HepG2 (cell line): Measurements from ENCODE around the gene POLR3H. TPM values are rescaled to one million over a fixed set of nuclear protein-coding genes. Genes with fewer than 3 reads are reported as not detected.
A peak's percentile ranks its signal among the peaks of the same experiment; 100 is the strongest.

Source experiments
- ATAC-seq: fragments of 200-7000 bp; cut with Tn5 transposase; 3 replicates; pipeline ENCODE4 v1.9.1; 2020; ENCODE audit warnings: mild to moderate bottlenecking, moderate library complexity
- BruUV-seq: library from RNA; stranded (reverse); fragments of 400-500 nt; replicated peaks from 2 replicates; lab custom pipeline; 2021; lab: Mats Ljungman, UMichigan
- CTCF ChIA-PET: fragments of 300-600 bp; formaldehyde crosslinking; extraction: SDS; loops from one replicate; lab custom pipeline; 2021; ENCODE audit warnings: low total read pairs, inconsistent platforms, low intra/inter-chr PET ratio; lab: Yijun Ruan, JAX
- POLR2A ChIA-PET: fragments of 350-600 bp; sonication (Branson Sonifier 250); formaldehyde crosslinking; loops from one replicate; lab custom pipeline; 2020; ENCODE audit warnings: antibody characterized with exemption, inconsistent platforms; lab: Yijun Ruan, JAX
- DNase-seq: peaks from one replicate; pipeline ENCODE4 v3.0.0-alpha.2; 2015; ENCODE audit warnings: low spot score
- FAIRE-seq: peaks from 3 replicates; lab custom pipeline; 2011; peaks lifted over from hg19 to GRCh38; lab: Jason Lieb, UNC
- H2AFZ ChIP-seq: one replicate; pipeline ENCODE4 v1.6.1; 2011; ENCODE audit warnings: low read length, inconsistent platforms
- H3K27ac ChIP-seq: fragments of 300-600 bp; 3 replicates; pipeline ENCODE4 v1.8.0; 2011; ENCODE audit warnings: mixed run types, mild to moderate bottlenecking, mixed read lengths, low read length, inconsistent platforms; ENCODE audit not compliant: insufficient read depth; ENCODE audit errors: extremely low read length
- H3K27me3 ChIP-seq, 2 experiments: fragments of 200-600 bp in 1 of 2; 2 replicates in 1 of 2; 3 replicates in 1 of 2; pipeline versions ENCODE4 v1.6.0 to v1.8.0; 2011; ENCODE audit warnings: low read length in 2 of 2, mild to moderate bottlenecking in 2 of 2, moderate library complexity in 2 of 2, inconsistent platforms in 1 of 2; ENCODE audit not compliant: insufficient read depth in 2 of 2, control insufficient read depth in 1 of 2
- H3K36me3 ChIP-seq, 2 experiments: fragments of 200-600 bp in 1 of 2; replicated peaks in 1 of 2; 2 replicates in 1 of 2; 3 replicates in 1 of 2; pipeline versions ENCODE4 v1.5.1 to v1.8.0; 2011; ENCODE audit warnings: low read length in 2 of 2, inconsistent platforms in 1 of 2; ENCODE audit not compliant: insufficient read depth in 2 of 2, control insufficient read depth in 1 of 2
- H3K4me1 ChIP-seq: 2 replicates; pipeline ENCODE4 v1.5.1; 2012; ENCODE audit warnings: low read length, inconsistent platforms; ENCODE audit not compliant: insufficient read depth
- H3K4me2 ChIP-seq: 2 replicates; pipeline ENCODE4 v1.6.0; 2011; ENCODE audit warnings: low read depth, low read length, inconsistent platforms
- H3K4me3 ChIP-seq, 3 experiments: fragments of 200-600 bp in 1 of 3; sonication (generic), shearing (Covaris generic) in 1 of 3; replicated peaks in 1 of 3; 2 replicates each; pipeline ENCODE4 v1.5.1; 2011 to 2016; ENCODE audit warnings: low read length in 3 of 3, inconsistent platforms in 2 of 3, low read depth in 2 of 3, mild to moderate bottlenecking in 2 of 3, control low read depth in 1 of 3, mixed read lengths in 1 of 3; ENCODE audit not compliant: insufficient read depth in 1 of 3
- H3K79me2 ChIP-seq: one replicate; pipeline ENCODE4 v1.6.1; 2011; ENCODE audit warnings: low read length, inconsistent platforms; ENCODE audit not compliant: insufficient read depth
- H3K9ac ChIP-seq: 2 replicates; pipeline ENCODE4 v1.6.0; 2011; ENCODE audit warnings: mild to moderate bottlenecking, low read depth, low read length, inconsistent platforms; ENCODE audit not compliant: insufficient read depth
- H3K9me3 ChIP-seq: 2 replicates; pipeline ENCODE4 v1.5.1; 2012; ENCODE audit warnings: mild to moderate bottlenecking, low read length
- H4K20me1 ChIP-seq: 2 replicates; pipeline ENCODE4 v1.6.0; 2011; ENCODE audit warnings: inconsistent platforms, mild to moderate bottlenecking, low read length, moderate library complexity; ENCODE audit not compliant: insufficient read depth
- KLF9 ChIP-seq: IDR thresholded peaks from 2 replicates; pipeline ENCODE4 v1.6.1; 2016; ENCODE audit warnings: low read depth
- MZF1 ChIP-seq: sonication (generic); formaldehyde crosslinking; IDR thresholded peaks from 2 replicates; pipeline ENCODE4 v1.8.1; 2023; ENCODE audit warnings: mild to moderate bottlenecking, missing genetic modification reagents, borderline replicate concordance
- POLR2G ChIP-seq: fragments of 200-400 bp; formaldehyde crosslinking; IDR thresholded peaks from 2 replicates; pipeline ENCODE4 v1.6.1; 2018; ENCODE audit warnings: mild to moderate bottlenecking, low read depth, low read length, moderate library complexity
- RAD21 ChIP-seq: fragments of 450-650 bp; formaldehyde crosslinking; IDR thresholded peaks from 2 replicates; pipeline ENCODE4 v1.5.0; 2020; ENCODE audit warnings: mild to moderate bottlenecking
- SIN3A ChIP-seq: IDR thresholded peaks from 2 replicates; pipeline ENCODE4 v1.6.1; 2011; ENCODE audit warnings: low read depth, mild to moderate bottlenecking, control low read depth, low read length, borderline replicate concordance
- STAG1 ChIP-seq: sonication (generic); formaldehyde crosslinking; IDR thresholded peaks from 2 replicates; pipeline ENCODE4 v1.4.0; 2020; ENCODE audit warnings: missing genetic modification reagents
- WGBS: methylation state at CpG from one replicate; pipeline ENCODE4 v1.1.6; 2017; ENCODE audit warnings: low lambda C conversion rate; 5-methylcytosine and 5-hydroxymethylcytosine counted together
- in situ Hi-C: cut with HindIII; loops from 2 replicates; pipeline ENCODE4 v1.10.0; 2017; ENCODE audit warnings: low pct_unique_long_range_greater_than_20kb; ENCODE audit not compliant: extremely low pct_ligation_motif_present
- intact Hi-C: fragments of 100-400 bp; cut with micrococcal nuclease; formaldehyde crosslinking; loops from one replicate; pipeline ENCODE4 v1.10.0; 2022; ENCODE audit not compliant: unreplicated experiment
- polyA plus RNA-seq, 8 experiments: library from polyadenylated mRNA; depleted of rRNA in 3 of 8; stranded (reverse) in 7 of 8; unstranded in 1 of 8; fragments of >200 nt; fragmentation: Illumina TruSeq in 4 of 8; extraction: Trizol in 4 of 8; gene quantifications; 2 replicates each; pipeline versions ENCODE4 v1.2.1 to v1.2.3, GENCODE V29; 2011 to 2016; ENCODE audit warnings: low read depth in 4 of 8, missing spikeins in 1 of 8, mixed read lengths in 1 of 8; ENCODE audit not compliant: insufficient read depth in 1 of 8
- total RNA-seq, 5 experiments: library from RNA; depleted of rRNA; stranded (reverse); fragments of >200 nt; fragmentation: Illumina TruSeq; extraction: Trizol; gene quantifications; 2 replicates each; pipeline ENCODE4 v1.2.3, GENCODE V29; 2016; ENCODE audit warnings: low read depth in 1 of 5
- TF ChIP-seq, protein P1 (sequence below): sonication (generic); formaldehyde crosslinking; IDR thresholded peaks from 2 replicates; pipeline ENCODE4 v1.4.0; 2020; ENCODE audit warnings: missing genetic modification reagents, mild to moderate bottlenecking, borderline replicate concordance
- TF ChIP-seq, protein P2 (sequence below): sonication (generic); formaldehyde crosslinking; IDR thresholded peaks from 2 replicates; pipeline ENCODE4 v1.5.0; 2020; ENCODE audit warnings: mild to moderate bottlenecking, missing genetic modification reagents, moderate library complexity
- TF ChIP-seq, protein P3 (sequence below): sonication (generic); formaldehyde crosslinking; IDR thresholded peaks from 2 replicates; pipeline ENCODE4 v1.8.0; 2022; ENCODE audit warnings: mild to moderate bottlenecking, missing genetic modification reagents
- TF ChIP-seq, protein P4 (sequence below): sonication (generic); formaldehyde crosslinking; IDR thresholded peaks from 2 replicates; pipeline ENCODE4; 2020; ENCODE audit warnings: missing genetic modification reagents, mild to moderate bottlenecking, borderline replicate concordance
- TF ChIP-seq, protein P5 (sequence below): sonication (generic); formaldehyde crosslinking; IDR thresholded peaks from 2 replicates; pipeline ENCODE4 v1.9.0; 2021; ENCODE audit warnings: missing genetic modification reagents, borderline replicate concordance
- TF ChIP-seq, protein P6 (sequence below): sonication (generic); formaldehyde crosslinking; IDR thresholded peaks from 2 replicates; pipeline ENCODE4 v1.4.0; 2020; ENCODE audit warnings: mild to moderate bottlenecking, low read depth, missing genetic modification reagents

The POLR3H gene
- total and polyA plus RNA-seq, 2 of the 13 experiments (the other 11 are each of a cell fraction or from before 2014, with no cell fraction given) = 10.3 to 28.6 TPM

DNA sequence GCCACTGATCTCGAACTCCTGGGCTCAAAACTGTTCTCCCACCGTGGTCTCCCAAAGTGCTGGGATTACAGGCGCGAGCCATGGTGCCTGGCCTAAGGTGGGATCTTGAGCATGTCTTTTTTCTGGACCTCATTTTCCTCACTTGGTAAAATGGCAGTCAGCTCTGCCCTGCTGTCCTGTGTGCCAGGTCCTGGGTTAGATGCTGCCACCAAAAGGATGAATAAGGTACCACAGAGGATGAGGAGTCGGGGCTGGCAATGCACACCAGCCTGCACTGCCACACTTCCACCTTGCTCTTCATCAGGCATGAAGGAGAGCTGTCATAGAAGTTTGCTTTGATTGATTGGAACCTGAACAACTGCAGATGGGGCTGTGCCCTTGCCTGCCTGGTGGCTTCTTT, 43.1 kb downstream of the POLR3H start:
- ATAC-seq (peak; percentile 79), DNase-seq (peak; percentile 23), FAIRE-seq (no peak)
- TF ChIP-seq KLF9 (CRISPR knock-in tag) (no peak), RAD21 (CRISPR knock-in tag) (0 out of 2 replicates have a peak, but pooled peaks have one; percentile 38), POLR2G (no peak), MZF1 (CRISPR knock-in tag) (no peak), SIN3A (no peak), STAG1 (CRISPR knock-in tag) (peak; percentile 66)
- TF ChIP-seq, protein P1, sequence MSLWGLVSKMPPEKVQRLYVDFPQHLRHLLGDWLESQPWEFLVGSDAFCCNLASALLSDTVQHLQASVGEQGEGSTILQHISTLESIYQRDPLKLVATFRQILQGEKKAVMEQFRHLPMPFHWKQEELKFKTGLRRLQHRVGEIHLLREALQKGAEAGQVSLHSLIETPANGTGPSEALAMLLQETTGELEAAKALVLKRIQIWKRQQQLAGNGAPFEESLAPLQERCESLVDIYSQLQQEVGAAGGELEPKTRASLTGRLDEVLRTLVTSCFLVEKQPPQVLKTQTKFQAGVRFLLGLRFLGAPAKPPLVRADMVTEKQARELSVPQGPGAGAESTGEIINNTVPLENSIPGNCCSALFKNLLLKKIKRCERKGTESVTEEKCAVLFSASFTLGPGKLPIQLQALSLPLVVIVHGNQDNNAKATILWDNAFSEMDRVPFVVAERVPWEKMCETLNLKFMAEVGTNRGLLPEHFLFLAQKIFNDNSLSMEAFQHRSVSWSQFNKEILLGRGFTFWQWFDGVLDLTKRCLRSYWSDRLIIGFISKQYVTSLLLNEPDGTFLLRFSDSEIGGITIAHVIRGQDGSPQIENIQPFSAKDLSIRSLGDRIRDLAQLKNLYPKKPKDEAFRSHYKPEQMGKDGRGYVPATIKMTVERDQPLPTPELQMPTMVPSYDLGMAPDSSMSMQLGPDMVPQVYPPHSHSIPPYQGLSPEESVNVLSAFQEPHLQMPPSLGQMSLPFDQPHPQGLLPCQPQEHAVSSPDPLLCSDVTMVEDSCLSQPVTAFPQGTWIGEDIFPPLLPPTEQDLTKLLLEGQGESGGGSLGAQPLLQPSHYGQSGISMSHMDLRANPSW (CRISPR knock-in tag) = no peak
- TF ChIP-seq, protein P2, sequence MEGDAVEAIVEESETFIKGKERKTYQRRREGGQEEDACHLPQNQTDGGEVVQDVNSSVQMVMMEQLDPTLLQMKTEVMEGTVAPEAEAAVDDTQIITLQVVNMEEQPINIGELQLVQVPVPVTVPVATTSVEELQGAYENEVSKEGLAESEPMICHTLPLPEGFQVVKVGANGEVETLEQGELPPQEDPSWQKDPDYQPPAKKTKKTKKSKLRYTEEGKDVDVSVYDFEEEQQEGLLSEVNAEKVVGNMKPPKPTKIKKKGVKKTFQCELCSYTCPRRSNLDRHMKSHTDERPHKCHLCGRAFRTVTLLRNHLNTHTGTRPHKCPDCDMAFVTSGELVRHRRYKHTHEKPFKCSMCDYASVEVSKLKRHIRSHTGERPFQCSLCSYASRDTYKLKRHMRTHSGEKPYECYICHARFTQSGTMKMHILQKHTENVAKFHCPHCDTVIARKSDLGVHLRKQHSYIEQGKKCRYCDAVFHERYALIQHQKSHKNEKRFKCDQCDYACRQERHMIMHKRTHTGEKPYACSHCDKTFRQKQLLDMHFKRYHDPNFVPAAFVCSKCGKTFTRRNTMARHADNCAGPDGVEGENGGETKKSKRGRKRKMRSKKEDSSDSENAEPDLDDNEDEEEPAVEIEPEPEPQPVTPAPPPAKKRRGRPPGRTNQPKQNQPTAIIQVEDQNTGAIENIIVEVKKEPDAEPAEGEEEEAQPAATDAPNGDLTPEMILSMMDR = peak; percentile 53
- TF ChIP-seq, protein P3, sequence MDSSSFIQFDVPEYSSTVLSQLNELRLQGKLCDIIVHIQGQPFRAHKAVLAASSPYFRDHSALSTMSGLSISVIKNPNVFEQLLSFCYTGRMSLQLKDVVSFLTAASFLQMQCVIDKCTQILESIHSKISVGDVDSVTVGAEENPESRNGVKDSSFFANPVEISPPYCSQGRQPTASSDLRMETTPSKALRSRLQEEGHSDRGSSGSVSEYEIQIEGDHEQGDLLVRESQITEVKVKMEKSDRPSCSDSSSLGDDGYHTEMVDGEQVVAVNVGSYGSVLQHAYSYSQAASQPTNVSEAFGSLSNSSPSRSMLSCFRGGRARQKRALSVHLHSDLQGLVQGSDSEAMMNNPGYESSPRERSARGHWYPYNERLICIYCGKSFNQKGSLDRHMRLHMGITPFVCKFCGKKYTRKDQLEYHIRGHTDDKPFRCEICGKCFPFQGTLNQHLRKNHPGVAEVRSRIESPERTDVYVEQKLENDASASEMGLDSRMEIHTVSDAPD (CRISPR knock-in tag) = no peak
- TF ChIP-seq, protein P4, sequence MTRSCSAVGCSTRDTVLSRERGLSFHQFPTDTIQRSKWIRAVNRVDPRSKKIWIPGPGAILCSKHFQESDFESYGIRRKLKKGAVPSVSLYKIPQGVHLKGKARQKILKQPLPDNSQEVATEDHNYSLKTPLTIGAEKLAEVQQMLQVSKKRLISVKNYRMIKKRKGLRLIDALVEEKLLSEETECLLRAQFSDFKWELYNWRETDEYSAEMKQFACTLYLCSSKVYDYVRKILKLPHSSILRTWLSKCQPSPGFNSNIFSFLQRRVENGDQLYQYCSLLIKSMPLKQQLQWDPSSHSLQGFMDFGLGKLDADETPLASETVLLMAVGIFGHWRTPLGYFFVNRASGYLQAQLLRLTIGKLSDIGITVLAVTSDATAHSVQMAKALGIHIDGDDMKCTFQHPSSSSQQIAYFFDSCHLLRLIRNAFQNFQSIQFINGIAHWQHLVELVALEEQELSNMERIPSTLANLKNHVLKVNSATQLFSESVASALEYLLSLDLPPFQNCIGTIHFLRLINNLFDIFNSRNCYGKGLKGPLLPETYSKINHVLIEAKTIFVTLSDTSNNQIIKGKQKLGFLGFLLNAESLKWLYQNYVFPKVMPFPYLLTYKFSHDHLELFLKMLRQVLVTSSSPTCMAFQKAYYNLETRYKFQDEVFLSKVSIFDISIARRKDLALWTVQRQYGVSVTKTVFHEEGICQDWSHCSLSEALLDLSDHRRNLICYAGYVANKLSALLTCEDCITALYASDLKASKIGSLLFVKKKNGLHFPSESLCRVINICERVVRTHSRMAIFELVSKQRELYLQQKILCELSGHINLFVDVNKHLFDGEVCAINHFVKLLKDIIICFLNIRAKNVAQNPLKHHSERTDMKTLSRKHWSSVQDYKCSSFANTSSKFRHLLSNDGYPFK (CRISPR knock-in tag) = peak; percentile 36; the same call in 1 of the 2 replicates
- TF ChIP-seq, protein P5, sequence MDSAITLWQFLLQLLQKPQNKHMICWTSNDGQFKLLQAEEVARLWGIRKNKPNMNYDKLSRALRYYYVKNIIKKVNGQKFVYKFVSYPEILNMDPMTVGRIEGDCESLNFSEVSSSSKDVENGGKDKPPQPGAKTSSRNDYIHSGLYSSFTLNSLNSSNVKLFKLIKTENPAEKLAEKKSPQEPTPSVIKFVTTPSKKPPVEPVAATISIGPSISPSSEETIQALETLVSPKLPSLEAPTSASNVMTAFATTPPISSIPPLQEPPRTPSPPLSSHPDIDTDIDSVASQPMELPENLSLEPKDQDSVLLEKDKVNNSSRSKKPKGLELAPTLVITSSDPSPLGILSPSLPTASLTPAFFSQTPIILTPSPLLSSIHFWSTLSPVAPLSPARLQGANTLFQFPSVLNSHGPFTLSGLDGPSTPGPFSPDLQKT (CRISPR knock-in tag) = no peak
- TF ChIP-seq, protein P6, sequence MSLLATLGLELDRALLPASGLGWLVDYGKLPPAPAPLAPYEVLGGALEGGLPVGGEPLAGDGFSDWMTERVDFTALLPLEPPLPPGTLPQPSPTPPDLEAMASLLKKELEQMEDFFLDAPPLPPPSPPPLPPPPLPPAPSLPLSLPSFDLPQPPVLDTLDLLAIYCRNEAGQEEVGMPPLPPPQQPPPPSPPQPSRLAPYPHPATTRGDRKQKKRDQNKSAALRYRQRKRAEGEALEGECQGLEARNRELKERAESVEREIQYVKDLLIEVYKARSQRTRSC (CRISPR knock-in tag) = no peak
- CTCF ChIA-PET = interaction anchor here (1.2 kb wide), 1 partner anchor 97 kb away, joined by 8 read pairs; no protein-coding TSS in a partner anchor
- POLR2A ChIA-PET = no interaction called here
- Histone ChIP-seq H3K36me3 (peaks cover 13 to 38% of the 10 kb centered on the region in 2 experiments), H3K4me1 (no peaks in the 10 kb centered on the region), H4K20me1 (no peaks in the 10 kb centered on the region), H2AFZ (no peak overlapping the region), H3K4me2 (no peak overlapping the region), H3K9me3 (no peaks in the 10 kb centered on the region), H3K27me3 (no peaks in the 10 kb centered on the region), H3K27ac (no peak overlapping the region), H3K9ac (no peak overlapping the region), H3K79me2 (peaks cover 7% of the 10 kb centered on the region), H3K4me3 (no peak overlapping the region)
- intact Hi-C loops (loop anchor here (1.0 kb wide), 1 partner anchor 97 kb away; no protein-coding TSS in a partner anchor), in situ Hi-C loops (no loop called here)
- 95% methylated on average over 5 of the region's 5 CpGs for WGBS
- no TSS peak for BruUV-seq
